WTC11 (cell line): ENCODE data around the gene ICAM3.

Experiments
- CTCF ChIP-seq: fragments of 200-600 bp; IDR thresholded peaks from 2 replicates; pipeline ENCODE4 v1.8.0; 2022; ENCODE audit warnings: antibody characterized with exemption
- E2F4 ChIP-seq: sonication (generic); formaldehyde crosslinking; IDR thresholded peaks from 2 replicates; pipeline ENCODE4 v1.8.1; 2022; ENCODE audit warnings: low read depth, mild to moderate bottlenecking, moderate library complexity, missing genetic modification reagents, borderline replicate concordance
- FOXP4 ChIP-seq: sonication (generic); formaldehyde crosslinking; IDR thresholded peaks from 2 replicates; pipeline ENCODE4 v1.8.0; 2022; ENCODE audit warnings: mild to moderate bottlenecking, missing genetic modification reagents
- JUN ChIP-seq: sonication (generic); formaldehyde crosslinking; IDR thresholded peaks from 2 replicates; pipeline ENCODE4 v1.8.0; 2023; ENCODE audit warnings: mild to moderate bottlenecking, missing genetic modification reagents
- MLX ChIP-seq: sonication (generic); formaldehyde crosslinking; IDR thresholded peaks from 2 replicates; pipeline ENCODE4 v1.8.1; 2023; ENCODE audit warnings: mild to moderate bottlenecking, missing genetic modification reagents, moderate library complexity
- TF ChIP-seq, protein P1 (sequence below): sonication (generic); formaldehyde crosslinking; IDR thresholded peaks from 2 replicates; pipeline ENCODE4 v1.8.0; 2022; ENCODE audit warnings: mild to moderate bottlenecking, missing genetic modification reagents

DNA sequence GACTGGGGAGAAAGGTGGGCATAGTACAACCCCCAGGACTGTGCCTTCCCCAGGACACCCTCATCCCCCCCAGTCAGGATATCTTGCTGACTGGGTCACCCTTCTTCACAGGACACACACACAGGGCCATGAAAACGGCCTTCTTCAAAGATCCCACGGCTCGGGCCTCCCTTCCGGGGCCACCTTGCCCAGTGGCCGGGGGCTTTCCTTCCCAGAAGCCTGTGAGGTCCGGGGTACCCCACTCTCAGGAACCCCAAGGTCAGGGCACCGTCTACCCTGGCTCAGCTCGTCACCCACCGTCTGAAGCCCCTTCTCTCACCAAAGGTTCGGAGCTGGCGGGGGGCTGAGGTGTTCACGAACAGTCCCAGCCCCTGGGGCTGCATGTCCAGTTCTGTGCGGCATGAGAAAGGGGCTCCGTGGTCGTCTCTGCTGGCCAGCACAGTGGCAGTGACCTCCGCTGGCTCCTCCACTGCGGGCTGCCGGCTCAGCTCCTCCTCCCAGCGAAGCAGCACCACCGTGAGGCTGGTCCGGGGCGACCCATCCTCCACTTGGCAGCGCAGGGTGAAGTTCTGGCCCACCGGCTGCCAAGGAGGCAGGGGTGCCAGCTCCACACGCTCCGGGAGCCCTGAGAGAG lies 4.0 kb downstream of the ICAM3 start:
- TF ChIP-seq CTCF, result no peak
- TF ChIP-seq, protein P1, sequence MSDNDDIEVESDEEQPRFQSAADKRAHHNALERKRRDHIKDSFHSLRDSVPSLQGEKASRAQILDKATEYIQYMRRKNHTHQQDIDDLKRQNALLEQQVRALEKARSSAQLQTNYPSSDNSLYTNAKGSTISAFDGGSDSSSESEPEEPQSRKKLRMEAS (CRISPR knock-in tag), result no peak
- no peak for TF ChIP-seq E2F4 (CRISPR knock-in tag)
- no peak for TF ChIP-seq MLX (CRISPR knock-in tag)
- TF ChIP-seq FOXP4 (CRISPR knock-in tag), result no peak
- no peak for TF ChIP-seq JUN (CRISPR knock-in tag)
